Adrenal gland (tissue), 12 donors: ENCODE results near the gene CCDC74B. TPM values are rescaled to one million over a fixed set of nuclear protein-coding genes. Genes with fewer than 3 reads are reported as not detected.

ENCODE experiments used
- DNase-seq, 7 donors: peaks; one replicate each; pipeline ENCODE4 v3.0.0-alpha.2; 2019 to 2020
- H3K27ac ChIP-seq, 5 donors: fragments of 200-600 bp; sonication (generic) in 4 of 5; 1 replicate in 3 of 5; 2 replicates in 2 of 5; pipeline versions ENCODE4 v1.5.1 to v1.8.0; 2016 to 2020; ENCODE audit warnings: mild to moderate bottlenecking in 1 of 5
- H3K27me3 ChIP-seq: fragments of 200-600 bp; 2 replicates; pipeline ENCODE4 v1.8.0; 2021
- H3K36me3 ChIP-seq, 2 donors: fragments of 200-600 bp; replicated peaks in 1 of 2; 1 replicate in 1 of 2; 2 replicates in 1 of 2; pipeline versions ENCODE4 v1.5.1 to v1.8.0; 2018 to 2022
- H3K4me1 ChIP-seq, 2 donors: fragments of 200-600 bp; replicated peaks in 1 of 2; 1 replicate in 1 of 2; 2 replicates in 1 of 2; pipeline versions ENCODE4 v1.5.1 to v1.8.0; 2018 to 2021
- H3K4me3 ChIP-seq, 4 donors: fragments of 200-600 bp; sonication (generic) in 3 of 4; one replicate each; pipeline ENCODE4 v1.5.1; 2016 to 2018
- H3K9me3 ChIP-seq, 3 donors: fragments of 200-600 bp; sonication (generic) in 1 of 3; replicated peaks in 1 of 3; 1 replicate in 2 of 3; 2 replicates in 1 of 3; pipeline versions ENCODE4 v1.5.1 to v1.8.0; 2016 to 2021
- POLR2A ChIP-seq, 2 donors: fragments of 450-650 bp; IDR thresholded peaks; one replicate each; pipeline ENCODE4 v1.6.1; 2017; ENCODE audit warnings: antibody characterized with exemption in 2 of 2, mild to moderate bottlenecking in 2 of 2, moderate library complexity in 1 of 2
- WGBS, 4 donors: extraction: QIAGEN DNeasy Blood & Tissue Kit in 2 of 4; methylation state at CpG; one replicate each; pipeline versions ENCODE4 v1.1.5 to v1.1.7; 2013 to 2017; 5-methylcytosine and 5-hydroxymethylcytosine counted together
- intact Hi-C, 2 donors: fragments of 100-400 bp; cut with DNase I; formaldehyde crosslinking; loops; one replicate each; pipeline versions ENCODE4 v1.14.1 to v1.15.0; 2022 to 2023
- polyA plus RNA-seq, 3 donors: library from polyadenylated mRNA; stranded (reverse); fragments of 200-250 nt in 2 of 3; fragments of 350-450 nt in 1 of 3; fragmentation: Illumina TruSeq in 1 of 3; extraction: RNeasy Lipid Tissue Mini Kit (QIAGEN cat#74804) in 1 of 3; gene quantifications; one replicate each; pipeline ENCODE4 v1.2.3, GENCODE V29; 2013 to 2014
- total RNA-seq, 9 donors: library from RNA; depleted of rRNA in 4 of 9; stranded (reverse); fragments of >200 nt in 4 of 9; fragments of 120-200 nt in 1 of 9; fragmentation: NEBNext Ultra II Directional in 1 of 9; extraction: Animal tissue kit (Norgen Biotek cat#: 25700) in 1 of 9; gene quantifications; one replicate each; pipeline versions ENCODE4 v1.1.0 to v1.2.4, GENCODE V29; 2013 to 2023
- TF ChIP-seq, protein P1 (sequence below), 6 experiments: fragments of 450-650 bp in 4 of 6; fragments of 200-600 bp in 2 of 6; sonication (generic) in 1 of 6; IDR thresholded peaks; 1 replicate in 5 of 6; 2 replicates in 1 of 6; pipeline versions ENCODE4 v1.5.1 to v1.8.0; 2016 to 2021; ENCODE audit warnings: antibody characterized with exemption in 6 of 6, mild to moderate bottlenecking in 2 of 6, moderate library complexity in 1 of 6
- donor health status: healthy with polysubstance abuse.
- donor health status: Bipolar disorder and iron deficiency.
- donor health status: DM: yes; HTN: yes; CAD: no.
- donor health status: DM: no; HTN: no; CAD: no.
- donor health status: DM: no; HTN: no; CAD: no.
- donor health status: DM: yes; HTN: yes; CAD: no.

Gene CCDC74B
- total and polyA plus RNA-seq, 12 donors, result 3.9 to 22.5 (median 9.8) TPM

DNA sequence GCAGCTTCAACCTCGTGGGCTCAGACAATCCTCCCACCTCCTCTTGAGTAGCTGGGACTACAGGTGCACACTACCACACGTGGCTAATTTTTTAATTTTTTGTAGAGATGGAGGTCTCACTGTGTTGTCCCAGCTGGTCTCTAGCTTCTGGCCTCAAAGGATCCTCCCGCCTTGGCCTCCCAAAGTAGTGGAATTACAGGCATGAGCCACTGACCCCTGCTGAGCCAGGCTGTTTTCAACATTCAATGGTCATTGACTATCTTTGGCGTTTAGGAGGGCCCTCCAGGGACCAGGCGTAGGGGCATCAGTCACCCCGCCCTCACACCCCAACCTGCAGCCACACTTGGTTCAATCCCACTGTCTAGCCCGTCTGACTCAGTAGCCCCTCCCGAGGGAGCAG lies 42.4 kb upstream of the CCDC74B start:
- intact Hi-C loops, result loop anchor here in 1 of 2 donors (10.0 kb wide), 1 partner anchor 148 kb away; no protein-coding TSS in a partner anchor
- TF ChIP-seq, protein P1, sequence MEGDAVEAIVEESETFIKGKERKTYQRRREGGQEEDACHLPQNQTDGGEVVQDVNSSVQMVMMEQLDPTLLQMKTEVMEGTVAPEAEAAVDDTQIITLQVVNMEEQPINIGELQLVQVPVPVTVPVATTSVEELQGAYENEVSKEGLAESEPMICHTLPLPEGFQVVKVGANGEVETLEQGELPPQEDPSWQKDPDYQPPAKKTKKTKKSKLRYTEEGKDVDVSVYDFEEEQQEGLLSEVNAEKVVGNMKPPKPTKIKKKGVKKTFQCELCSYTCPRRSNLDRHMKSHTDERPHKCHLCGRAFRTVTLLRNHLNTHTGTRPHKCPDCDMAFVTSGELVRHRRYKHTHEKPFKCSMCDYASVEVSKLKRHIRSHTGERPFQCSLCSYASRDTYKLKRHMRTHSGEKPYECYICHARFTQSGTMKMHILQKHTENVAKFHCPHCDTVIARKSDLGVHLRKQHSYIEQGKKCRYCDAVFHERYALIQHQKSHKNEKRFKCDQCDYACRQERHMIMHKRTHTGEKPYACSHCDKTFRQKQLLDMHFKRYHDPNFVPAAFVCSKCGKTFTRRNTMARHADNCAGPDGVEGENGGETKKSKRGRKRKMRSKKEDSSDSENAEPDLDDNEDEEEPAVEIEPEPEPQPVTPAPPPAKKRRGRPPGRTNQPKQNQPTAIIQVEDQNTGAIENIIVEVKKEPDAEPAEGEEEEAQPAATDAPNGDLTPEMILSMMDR (IDR thresholded peaks at IDR 0.05), result no peak
- no peak for TF ChIP-seq POLR2A (IDR thresholded peaks at IDR 0.05)
- Histone ChIP-seq H3K4me3 (no peak overlapping the region), H3K27ac (no peak overlapping the region), H3K36me3 (peaks cover 0 to 3% of the 10 kb centered on the region in 2 donors), H3K9me3 (no peaks in the 10 kb centered on the region), H3K4me1 (peaks cover 4 to 14% of the 10 kb centered on the region in 2 donors), H3K27me3 (no peaks in the 10 kb centered on the region)
- WGBS, 4 donors, result 86 to 91% (median 91%) methylated on average over 5 to 8 of the region's 8 CpGs
- no peak for DNase-seq

DNA sequence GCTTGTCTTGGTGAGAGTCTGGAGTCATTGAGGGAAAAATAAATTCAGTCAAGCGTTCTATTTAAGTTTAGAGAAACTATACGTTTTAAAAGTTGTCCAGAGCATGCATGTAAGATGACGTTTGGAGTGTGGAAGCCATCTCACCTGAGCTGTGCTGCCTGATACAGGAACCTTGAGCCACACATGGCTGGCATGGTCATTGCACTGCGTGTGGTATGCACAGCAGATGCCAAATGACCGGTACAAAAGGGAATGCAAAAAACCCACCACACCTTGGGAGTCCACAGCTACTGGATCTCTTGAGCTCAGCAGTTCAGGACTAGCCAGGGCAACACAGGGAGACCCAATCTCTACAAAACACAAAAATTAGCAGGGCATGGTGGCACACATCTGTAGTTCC lies 41.5 kb upstream of the CCDC74B start:
- H3K36me3 ChIP-seq, result peaks cover 0 to 3% of the 10 kb centered on the region in 2 donors
- WGBS, 4 donors, result 88 to 90% (median 89%) methylated on average over 5 of the region's 5 CpGs
- H3K4me1 ChIP-seq, result peaks cover 4 to 14% of the 10 kb centered on the region in 2 donors
- H3K4me3 ChIP-seq, result no peak overlapping the region
- DNase-seq, result no peak
- TF ChIP-seq POLR2A (IDR thresholded peaks at IDR 0.05), result no peak
- TF ChIP-seq, protein P1 (IDR thresholded peaks at IDR 0.05), result no peak
- no peak overlapping the region for H3K27ac ChIP-seq
- no peaks in the 10 kb centered on the region for H3K9me3 ChIP-seq
- intact Hi-C loops, result loop anchor here in 1 of 2 donors (10.0 kb wide), 1 partner anchor 148 kb away; no protein-coding TSS in a partner anchor
- H3K27me3 ChIP-seq, result no peaks in the 10 kb centered on the region

DNA sequence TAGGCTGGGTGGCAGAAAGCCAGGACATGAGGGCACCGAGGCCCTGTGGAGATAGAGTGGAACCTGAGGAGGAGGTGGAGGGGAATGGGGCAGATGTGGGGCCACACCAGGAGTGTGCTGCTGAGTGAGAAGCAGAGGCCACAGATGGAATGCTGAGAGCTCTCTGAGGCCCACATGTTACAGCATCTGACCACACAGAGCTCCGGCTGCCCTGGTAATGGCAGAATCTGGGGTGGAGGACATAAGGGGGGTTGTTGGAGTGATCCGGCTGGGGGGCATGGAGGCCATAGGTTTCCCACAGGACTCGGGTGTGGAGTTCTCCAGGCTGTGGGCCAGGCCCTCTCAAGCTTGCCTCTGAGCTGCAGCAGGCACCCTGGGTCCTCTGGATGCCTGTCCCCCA lies 41.0 kb upstream of the CCDC74B start:
- Histone ChIP-seq H3K4me3 (no peak overlapping the region), H3K36me3 (peaks cover 0 to 2% of the 10 kb centered on the region in 2 donors), H3K4me1 (peaks cover 6 to 14% of the 10 kb centered on the region in 2 donors), H3K9me3 (no peaks in the 10 kb centered on the region), H3K27ac (no peak overlapping the region), H3K27me3 (no peaks in the 10 kb centered on the region)
- TF ChIP-seq, protein P1 (IDR thresholded peaks at IDR 0.05), result no peak
- no peak for TF ChIP-seq POLR2A (IDR thresholded peaks at IDR 0.05)
- WGBS, 4 donors, result 70 to 100% (median 83%) methylated on average over 2 to 4 of the region's 4 CpGs
- DNase-seq, result no peak
- intact Hi-C loops, result loop anchor here in 1 of 2 donors (10.0 kb wide), 1 partner anchor 149 kb away; no protein-coding TSS in a partner anchor

DNA sequence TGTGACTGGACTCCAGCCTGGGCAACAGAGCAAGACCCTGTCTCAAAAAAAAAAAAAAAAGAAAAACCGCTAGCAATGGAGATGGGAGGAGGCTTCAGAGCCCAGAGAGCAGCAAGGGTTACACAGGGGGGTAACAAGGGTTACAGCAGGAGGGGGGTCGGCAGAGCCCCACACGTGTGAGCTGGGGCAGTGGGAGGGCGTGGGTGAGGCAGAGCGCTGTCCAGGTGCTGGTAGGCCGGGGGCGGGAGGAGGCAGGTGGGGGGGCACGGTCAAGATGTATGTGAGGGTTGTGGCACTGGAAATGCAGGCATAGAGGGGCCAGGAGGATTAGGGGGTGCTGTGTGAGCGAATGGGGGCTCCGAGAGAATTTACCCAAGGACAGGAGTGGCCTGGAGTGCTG lies 40.5 kb upstream of the CCDC74B start:
- no peak for DNase-seq
- no peak overlapping the region for H3K4me3 ChIP-seq
- no peaks in the 10 kb centered on the region for H3K9me3 ChIP-seq

More for the DNA sequence above, 40.5 kb upstream of the CCDC74B start:
- no peaks in the 10 kb centered on the region for H3K36me3 ChIP-seq
- TF ChIP-seq POLR2A (IDR thresholded peaks at IDR 0.05), result no peak
- TF ChIP-seq, protein P1 (IDR thresholded peaks at IDR 0.05), result no peak
- 78 to 88% (median 82%) methylated on average over 7 to 10 of the region's 10 CpGs for WGBS, 4 donors
- no peak overlapping the region for H3K27ac ChIP-seq
- no peaks in the 10 kb centered on the region for H3K27me3 ChIP-seq
- intact Hi-C loops, result loop anchor here in 1 of 2 donors (10.0 kb wide), 1 partner anchor 149 kb away; no protein-coding TSS in a partner anchor
- peaks cover 10 to 18% of the 10 kb centered on the region in 2 donors for H3K4me1 ChIP-seq
